OCI-M2 (cell line): Measurements from ENCODE around the gene FMNL1.

Source experiments
- DNase-seq: peaks from one replicate; lab custom pipeline; 2025; ENCODE audit not compliant: unreplicated experiment; lab: John Stamatoyannopoulos, UW

Gene FMNL1

GRCh38 chr17:45277992-45278391 lies 56.3 kb downstream of the FMNL1 start:
- DNase-seq = no peak

- no peak for DNase-seq
These were observed 58.2 kb downstream of the FMNL1 start for GRCh38 chr17:45279898-45280297.

DNA sequence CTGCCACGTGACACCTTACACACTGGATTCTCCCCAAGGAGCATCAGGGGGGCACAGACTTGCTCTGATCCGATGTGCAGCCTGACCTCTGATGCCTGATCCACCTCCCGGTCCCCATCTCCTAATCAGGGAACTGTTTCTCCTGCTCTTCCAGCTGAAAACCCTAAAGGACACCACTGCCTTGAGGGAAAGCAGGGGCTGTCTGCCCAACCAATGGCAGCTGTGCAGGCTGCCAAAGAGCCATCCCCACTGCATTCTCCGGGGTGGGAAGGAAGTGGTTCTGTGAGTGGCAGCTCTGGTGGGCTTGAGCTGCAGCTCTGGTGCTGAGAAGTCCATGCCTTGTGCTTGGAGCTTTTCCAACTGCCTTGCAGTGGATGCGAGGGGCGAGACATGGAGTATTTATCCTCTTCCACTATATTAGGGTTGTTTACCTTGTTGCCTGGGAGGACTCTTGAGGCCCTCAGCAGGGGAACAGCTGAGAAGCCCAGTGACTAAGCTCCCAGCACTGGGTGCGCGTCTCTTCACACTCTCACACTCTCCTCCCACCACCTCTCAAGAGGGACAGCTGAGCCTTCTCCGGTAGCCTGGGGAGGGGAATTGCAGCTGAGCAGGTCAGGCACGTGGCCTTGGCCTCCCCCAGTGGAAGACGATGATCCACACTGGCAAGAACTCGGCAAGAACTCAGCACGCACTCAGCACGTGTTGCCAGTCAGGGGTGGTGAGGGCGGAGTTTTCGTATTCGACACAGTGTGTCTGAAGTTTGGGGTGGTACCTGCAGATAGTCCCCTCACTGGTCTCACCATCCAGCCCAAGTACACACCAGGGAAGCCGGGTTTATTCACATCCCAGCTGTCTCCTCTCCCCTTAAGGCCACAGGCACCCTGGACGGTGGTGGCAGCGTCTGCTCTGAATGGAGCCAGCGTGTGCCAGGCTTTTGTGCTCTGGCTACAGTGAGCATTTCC lies 61.3 kb downstream of the FMNL1 start:
- no peak for DNase-seq

- no peak for DNase-seq
These were observed 62.0 kb downstream of the FMNL1 start for GRCh38 chr17:45283711-45284110.

DNA sequence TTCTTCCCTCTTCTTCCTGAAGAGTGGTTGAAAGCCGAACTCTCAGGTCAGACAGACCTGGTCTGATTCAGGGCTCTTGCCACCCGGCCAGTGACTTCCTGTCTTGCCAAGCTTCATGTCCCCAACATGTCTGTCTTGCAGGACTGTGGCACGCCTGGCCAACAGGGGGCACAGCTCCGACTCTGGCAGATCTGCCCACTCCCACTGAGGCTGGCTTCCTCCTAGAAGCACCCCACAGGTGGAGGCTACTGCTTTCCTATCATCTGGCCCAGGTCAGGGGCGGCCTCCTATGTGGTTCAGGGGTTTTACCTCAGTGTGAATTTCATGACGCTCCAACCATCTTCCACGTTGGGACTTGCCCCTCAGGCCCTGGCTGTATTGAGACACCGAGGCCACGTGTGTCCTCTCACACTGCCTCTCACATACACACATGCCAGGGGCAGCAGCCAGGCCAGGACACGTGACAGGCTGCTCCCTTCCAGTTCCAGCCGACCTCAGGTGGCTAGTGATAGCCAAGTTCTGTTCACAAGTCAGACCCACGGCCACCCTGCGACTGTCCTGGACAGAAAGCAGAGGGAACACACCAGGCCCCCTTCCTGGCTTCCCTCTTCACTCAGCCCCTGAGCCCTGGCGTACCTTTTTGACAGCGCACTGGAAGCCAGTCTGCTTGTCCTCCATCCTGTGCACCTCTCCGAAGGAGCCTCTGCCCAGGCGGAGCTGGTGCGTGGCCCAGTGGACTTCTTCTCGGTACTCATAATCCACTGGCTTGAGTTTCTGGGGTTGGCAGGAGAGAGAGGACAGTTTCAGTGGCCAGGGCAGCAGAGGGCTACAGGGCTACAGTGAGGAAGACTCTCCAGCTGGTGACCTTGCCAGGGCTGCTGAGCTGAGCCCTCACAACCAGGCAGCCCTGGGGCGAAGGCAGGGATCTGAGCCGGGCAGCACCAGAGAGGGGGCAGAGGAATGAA lies 62.8 kb downstream of the FMNL1 start:
- DNase-seq = no peak

DNA sequence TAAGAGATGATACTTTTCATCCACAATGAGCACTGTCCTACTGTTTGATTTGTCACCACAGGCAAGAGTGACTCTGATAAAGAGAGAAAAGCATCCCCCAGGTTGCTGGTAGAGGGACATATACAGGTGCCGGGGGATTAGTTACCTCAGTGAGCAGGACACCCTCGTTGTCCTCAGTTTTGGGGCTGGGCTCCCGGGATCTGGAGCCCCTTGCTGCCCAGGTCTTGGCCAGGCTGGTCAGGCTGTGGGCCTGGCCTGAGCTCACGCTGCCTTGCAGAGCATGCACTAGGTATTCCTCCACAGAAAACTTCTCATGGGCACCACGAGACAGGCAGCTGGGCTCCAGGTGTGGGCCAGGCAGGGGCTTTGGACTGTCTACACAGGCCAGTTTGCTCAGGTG lies 64.6 kb downstream of the FMNL1 start:
- no peak for DNase-seq

GRCh38 chr17:45287526-45288500 lies 66.1 kb downstream of the FMNL1 start:
- DNase-seq = no peak

DNA sequence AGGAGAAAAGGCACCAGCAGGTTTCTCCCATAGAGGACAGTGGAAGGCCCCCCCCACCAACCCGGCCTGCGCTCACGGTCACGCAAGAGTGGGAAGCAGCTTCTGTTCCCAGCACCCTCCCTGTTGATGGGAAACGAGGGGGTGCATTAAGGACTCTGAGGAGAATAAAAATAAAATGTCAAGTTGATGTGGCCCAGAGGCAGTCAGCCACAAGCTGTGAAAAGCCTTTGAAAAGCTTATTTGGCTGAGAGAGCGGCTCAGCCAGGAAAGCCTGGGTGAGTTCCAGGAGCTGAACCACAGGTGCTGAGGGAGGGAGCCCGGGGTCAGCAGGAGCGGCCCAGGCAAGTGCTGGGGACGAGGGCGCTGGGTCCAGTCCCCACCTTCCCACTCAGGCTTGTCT lies 67.1 kb downstream of the FMNL1 start:
- no peak for DNase-seq

GRCh38 chr17:45289301-45290268 lies 67.9 kb downstream of the FMNL1 start:
- no peak for DNase-seq

DNA sequence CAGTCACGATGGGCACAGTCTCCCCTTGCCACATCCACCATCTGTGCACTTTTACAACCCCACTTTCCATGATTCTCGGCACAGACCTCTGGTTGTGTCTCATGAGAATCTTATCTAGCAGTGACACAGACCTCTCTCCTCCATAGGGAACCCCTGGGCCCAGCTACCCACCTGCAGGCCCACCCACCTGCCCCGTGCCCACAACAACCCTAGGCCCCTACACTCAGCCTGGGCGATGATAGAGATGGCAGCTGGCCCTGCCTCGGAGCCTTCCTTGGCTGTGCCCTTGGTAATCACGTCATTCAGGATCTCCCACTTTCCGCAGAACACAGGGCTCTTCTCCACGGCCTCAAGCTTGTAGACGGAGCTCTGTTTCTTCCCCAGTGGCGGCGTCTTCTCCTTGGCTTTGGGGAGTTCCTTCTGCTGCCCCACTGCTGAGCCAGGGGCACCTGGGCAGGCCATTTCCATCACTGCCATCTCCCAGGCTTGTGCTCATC lies 68.6 kb downstream of the FMNL1 start:
- no peak for DNase-seq

- no peak for DNase-seq
These were observed 69.6 kb downstream of the FMNL1 start for GRCh38 chr17:45291171-45291805.

DNA sequence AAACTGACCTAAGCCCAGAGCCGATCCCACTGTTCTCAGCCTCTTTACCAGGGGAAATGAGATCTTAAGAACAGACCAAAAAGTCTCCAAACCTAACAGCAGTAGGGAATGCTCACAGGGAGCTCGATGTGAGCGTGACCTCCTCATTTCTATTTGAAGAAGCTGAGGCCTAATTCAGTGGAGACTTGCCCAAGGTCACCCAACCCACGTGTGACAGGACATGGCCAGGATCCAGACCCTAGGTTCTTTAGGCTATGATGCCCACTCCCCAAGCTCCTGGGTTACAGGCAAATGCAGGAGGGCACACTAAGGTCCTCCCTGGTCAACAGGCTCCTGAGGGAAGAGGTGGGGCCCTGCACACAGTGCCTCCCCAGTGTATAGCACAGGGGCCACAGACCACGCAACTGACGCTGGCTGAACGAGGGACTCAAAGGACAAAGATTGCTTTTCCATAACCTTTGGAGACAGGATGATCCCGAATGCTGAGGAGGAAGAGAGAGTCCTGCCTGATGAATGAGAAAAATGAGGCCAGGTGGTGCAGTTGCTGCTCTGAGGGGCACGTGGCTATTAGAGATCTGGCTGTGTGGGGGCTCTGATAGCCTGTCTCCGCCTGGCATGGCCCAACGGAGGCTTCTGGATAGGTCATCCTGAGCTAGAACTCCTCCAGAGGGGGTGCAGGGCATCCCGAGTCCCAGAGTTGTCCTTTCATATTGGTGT lies 71.2 kb downstream of the FMNL1 start:
- DNase-seq = no peak

GRCh38 chr17:45293413-45294211 lies 71.9 kb downstream of the FMNL1 start:
- no peak for DNase-seq

- DNase-seq = no peak
These were observed 72.8 kb downstream of the FMNL1 start for GRCh38 chr17:45294506-45294905.

- DNase-seq = no peak
These were observed 74.5 kb downstream of the FMNL1 start for GRCh38 chr17:45296003-45296832.

GRCh38 chr17:45296833-45297124 lies 75.1 kb downstream of the FMNL1 start:
- DNase-seq = no peak
